Measurements from ENCODE around the gene SAE1.

DNA sequence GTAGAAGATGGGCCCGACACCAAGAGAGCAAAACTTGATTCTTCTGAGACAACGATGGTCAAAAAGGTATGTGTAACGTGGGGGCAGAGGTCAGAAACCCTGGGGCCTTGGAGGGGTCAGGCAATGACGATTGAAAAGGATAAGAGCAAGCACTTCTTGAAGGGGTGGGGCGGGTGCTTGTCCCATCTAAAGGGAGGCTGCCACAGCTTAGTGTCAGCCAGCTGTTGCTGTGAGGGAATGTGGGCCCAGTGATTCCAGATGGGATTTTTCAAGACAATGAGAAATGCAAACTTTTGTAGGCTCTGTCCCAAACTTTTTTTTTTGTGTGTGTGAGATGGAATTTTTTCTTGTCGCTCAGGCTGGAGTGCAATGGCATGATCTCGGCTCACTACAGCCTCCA is 24.5 kb downstream of the SAE1 start:
- TF ChIP-seq EZH2phosphoT487 (IDR thresholded peaks at IDR 0.05; ENCODE audit: low read depth, severe bottlenecking, unreplicated experiment) = no peak
- TF ChIP-seq, protein P1, sequence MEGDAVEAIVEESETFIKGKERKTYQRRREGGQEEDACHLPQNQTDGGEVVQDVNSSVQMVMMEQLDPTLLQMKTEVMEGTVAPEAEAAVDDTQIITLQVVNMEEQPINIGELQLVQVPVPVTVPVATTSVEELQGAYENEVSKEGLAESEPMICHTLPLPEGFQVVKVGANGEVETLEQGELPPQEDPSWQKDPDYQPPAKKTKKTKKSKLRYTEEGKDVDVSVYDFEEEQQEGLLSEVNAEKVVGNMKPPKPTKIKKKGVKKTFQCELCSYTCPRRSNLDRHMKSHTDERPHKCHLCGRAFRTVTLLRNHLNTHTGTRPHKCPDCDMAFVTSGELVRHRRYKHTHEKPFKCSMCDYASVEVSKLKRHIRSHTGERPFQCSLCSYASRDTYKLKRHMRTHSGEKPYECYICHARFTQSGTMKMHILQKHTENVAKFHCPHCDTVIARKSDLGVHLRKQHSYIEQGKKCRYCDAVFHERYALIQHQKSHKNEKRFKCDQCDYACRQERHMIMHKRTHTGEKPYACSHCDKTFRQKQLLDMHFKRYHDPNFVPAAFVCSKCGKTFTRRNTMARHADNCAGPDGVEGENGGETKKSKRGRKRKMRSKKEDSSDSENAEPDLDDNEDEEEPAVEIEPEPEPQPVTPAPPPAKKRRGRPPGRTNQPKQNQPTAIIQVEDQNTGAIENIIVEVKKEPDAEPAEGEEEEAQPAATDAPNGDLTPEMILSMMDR (IDR thresholded peaks at IDR 0.05; ENCODE audit: poor library complexity) = no peak
- no peak for TF ChIP-seq EZH2 (IDR thresholded peaks at IDR 0.05; ENCODE audit: borderline replicate concordance)

Measured in hepatocyte (in vitro differentiated cells).